T47D (cell line): ENCODE results near the gene PSMB7.

Source experiments
- DNase-seq, 2 experiments: peaks; one replicate each; pipeline versions ENCODE4 v3.0.0 to v3.0.0-alpha.2; 2011 to 2012; ENCODE audit warnings: low read depth in 1 of 2, low spot score in 1 of 2
- JUND ChIP-seq: IDR thresholded peaks from 2 replicates; pipeline ENCODE4 v1.6.1; 2012; ENCODE audit warnings: low read depth
- in situ Hi-C: cut with HindIII; loops from 2 replicates; pipeline ENCODE4 v1.10.0; 2016; ENCODE audit warnings: low sequenced_read_pairs, low pct_unique_long_range_greater_than_20kb

PSMB7 gene

DNA sequence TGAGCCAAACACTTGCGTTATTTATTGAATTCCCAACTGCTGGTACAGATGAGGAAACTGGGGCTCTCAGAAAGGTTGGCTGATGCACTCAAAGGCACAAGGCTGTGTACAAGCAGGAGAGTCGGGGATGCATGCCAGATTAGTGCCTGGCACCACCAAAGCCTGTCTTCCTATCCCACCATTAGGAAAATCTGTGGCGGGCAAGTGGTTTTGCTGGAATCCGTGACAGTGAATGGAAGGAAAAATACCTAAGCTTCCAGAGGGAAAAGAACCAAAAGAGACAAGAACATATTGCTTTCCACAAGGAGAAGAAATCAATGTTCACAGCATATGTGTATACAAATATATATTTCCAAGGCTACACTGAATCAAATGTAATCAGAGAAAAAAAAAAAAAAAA is 51.1 kb downstream of the PSMB7 start:
- TF ChIP-seq JUND, result no peak
- DNase-seq, result no peak
- in situ Hi-C loops, result no loop called here

DNA sequence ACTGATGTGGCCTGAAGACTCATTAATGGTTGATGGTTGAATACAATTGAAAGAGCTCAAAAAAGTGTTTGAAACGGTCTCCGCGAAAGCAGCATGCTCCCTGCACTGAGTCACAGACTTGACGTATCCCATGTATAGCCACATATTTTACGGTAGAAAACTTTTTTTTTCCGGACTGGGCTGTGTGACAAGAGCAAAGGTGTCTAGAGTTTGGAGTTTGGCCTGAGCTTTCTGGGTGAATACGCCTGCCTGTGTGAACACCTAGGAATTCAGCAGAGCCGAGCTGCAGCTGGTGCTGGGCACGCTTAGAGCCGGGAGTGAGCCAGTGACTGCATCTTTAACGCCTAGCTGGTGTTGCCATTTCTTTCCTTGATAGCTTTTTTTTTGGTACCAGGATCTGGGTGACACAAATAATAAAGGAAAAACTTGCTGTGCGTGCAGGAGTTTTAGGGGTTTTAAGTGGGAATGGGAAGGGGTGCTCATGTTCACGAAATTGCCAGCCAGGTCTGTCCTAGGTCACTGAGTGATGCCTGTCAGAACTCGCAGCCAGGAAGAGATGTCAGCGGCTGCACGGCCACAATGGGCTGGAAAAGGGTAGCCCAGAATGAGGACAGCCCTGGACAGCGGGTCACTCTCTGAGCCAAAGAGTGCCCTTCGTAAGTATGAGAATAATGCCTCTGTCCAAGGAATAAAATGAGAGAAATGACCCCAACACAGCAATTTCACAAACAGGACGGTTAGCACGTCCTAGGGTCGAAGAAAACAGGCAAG is 51.7 kb downstream of the PSMB7 start:
- TF ChIP-seq JUND, result no peak
- no peak for DNase-seq
- in situ Hi-C loops, result no loop called here

DNA sequence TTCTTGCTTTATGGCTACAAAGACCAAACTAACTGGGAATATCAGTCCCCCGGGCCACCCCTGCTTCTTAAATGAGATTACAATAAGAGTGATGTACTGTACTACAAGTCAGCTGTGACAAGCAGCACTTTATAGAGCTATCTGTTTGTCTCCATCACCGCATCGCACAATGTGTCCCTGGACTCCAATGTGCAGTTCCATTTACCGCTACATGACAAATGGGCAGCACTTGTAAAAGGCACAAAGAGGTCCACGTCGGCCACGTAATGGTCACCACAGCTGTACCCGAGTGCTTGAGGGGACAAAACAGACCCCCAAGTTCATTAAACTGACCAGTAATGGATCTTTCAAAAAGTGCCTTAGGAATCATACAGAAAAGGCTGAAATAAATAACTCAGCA is 54.1 kb downstream of the PSMB7 start:
- TF ChIP-seq JUND, result no peak

DNA sequence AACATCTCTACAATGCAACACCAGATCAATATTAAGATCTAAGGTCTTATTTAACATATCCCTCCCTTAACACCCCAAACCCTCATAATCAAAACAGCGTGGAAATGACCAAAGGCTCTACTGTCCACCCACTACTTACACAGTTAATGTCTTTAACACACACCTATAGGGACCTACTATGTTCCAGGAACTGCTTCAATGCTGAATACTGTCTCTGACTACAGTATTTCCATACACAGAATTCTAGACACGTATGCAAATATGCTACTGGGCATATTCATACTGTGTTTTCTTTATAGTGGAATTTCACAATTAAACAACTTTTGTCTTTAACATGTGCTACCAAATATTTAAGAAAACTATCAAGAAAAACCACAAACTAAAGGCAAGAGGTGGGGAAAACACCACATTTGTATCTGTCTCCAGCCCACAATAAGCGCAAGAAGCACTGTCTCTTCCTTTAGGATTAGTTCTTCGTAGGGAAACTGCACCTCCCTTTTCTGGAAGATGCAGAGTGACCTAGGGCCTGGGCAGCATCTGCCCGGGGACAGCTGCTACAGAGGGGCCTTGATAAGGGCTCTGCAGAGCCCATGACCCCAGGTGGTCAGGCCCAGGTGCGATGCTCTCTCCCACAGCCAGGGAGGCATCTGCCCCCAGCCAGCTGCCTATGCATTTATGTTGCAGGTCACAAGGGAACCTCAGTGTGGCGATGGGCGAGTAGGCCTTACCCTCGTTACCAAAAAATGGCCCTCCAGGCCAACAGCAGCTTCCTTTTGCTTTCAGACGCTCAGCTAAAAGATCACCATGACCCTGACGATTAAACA is 55.2 kb downstream of the PSMB7 start:
- in situ Hi-C loops, result no loop called here
- no peak for DNase-seq
- TF ChIP-seq JUND, result no peak

More for the DNA sequence above, 54.1 kb downstream of the PSMB7 start:
- in situ Hi-C loops, result no loop called here
- no peak for DNase-seq

DNA sequence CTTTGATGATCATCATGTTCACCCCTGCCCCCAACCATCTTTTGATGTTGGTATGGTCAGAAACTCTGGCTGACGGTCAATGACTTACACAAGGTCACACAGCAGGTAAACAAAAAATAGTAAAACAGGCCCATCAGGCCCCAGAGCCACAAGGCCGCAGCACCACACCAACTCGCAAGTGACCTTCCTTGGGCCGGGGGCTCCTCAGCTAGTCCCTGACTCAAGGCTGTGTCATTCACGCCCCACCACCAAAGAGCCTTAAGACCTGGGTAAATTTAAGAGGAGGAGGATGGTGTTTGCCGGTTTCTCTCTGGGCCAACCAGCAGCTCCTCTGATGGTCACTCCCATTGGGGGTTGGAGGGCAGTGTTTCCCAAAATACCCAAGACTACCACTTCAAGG is 55.8 kb downstream of the PSMB7 start:
- in situ Hi-C loops, result no loop called here
- no peak for TF ChIP-seq JUND
- DNase-seq, result no peak

DNA sequence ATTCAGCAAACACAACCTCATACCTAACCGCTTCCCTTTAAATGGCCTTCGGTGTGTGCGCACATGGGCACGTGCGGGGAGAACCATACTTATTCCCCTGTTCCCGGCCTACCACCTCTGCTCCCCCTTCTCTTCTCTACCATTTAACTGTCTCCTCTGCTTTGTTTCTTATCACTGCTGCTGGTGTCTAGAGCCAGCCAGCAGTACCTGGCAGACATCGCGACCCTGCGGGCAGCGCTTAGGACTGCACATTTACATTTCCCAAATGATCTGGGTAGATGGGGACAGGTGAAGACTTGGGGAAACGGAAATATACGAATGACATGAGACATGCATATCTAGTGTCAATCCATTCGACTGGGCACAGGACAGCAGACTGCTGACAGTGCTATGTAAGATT is 56.6 kb downstream of the PSMB7 start:
- in situ Hi-C loops, result no loop called here
- TF ChIP-seq JUND, result no peak

DNA sequence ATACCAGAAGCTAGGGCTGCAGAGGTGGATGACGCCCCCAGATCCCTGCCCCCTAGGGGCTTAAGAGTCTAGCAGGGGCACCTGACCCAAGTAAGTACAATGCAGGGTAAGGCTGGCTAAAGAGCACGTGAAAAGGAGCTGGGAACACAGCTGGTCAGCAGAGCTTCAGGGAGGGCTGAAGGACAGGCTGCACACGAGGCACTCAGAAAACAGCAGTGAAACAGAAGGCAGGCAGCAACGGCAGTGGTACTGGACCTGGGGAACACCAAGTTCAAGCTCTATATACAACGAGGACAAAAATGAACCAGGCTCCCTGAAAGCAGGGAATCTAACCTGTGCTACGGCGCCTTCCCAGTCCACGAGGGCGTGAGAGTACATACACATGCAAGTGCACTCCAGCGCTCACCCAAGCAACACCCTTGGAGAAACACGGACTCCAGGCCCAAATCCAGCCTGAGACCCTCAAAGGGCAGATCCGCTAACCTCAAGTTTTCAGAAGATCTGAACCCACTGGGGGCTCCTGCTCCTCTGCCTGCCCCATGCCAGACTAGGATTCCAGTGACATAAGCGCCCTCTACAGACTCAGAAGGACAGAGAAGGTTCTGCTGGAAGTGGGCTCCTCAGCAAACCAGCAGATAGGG is 57.4 kb downstream of the PSMB7 start:
- no peak for DNase-seq
- TF ChIP-seq JUND, result no peak
- in situ Hi-C loops, result no loop called here

More for the DNA sequence above, 56.6 kb downstream of the PSMB7 start:
- no peak for DNase-seq

DNA sequence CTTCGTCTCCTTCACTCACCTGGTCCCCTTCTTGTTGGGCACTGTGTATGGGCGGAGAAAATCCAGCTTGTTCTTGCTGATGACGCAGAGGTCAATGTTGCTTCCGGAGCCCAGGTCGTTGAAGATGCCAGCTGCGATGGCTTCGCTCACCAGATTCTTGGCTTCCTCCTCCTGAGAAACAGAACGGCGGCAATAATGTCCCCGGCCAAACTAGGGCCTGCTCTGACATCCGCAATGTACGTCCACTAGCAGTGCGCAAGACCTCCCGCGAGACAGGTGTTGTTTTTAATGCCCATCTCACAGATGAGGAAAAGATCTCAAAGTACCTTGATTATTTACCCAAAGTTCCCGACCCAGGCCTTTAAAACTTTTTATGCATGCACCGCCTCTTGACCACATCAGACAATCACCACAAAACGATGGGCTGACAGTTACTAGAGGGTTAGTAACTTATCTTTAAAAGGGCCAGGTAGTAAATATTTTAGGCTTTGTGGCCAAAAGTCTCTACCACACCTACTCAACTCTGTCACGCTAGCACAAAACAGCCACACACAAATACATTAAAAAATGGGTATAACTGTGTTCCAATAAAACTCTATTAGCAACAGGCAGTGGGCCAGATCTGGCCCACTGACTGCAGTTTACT is 58.4 kb downstream of the PSMB7 start:
- no peak for TF ChIP-seq JUND
- in situ Hi-C loops, result no loop called here
- DNase-seq, result no peak

DNA sequence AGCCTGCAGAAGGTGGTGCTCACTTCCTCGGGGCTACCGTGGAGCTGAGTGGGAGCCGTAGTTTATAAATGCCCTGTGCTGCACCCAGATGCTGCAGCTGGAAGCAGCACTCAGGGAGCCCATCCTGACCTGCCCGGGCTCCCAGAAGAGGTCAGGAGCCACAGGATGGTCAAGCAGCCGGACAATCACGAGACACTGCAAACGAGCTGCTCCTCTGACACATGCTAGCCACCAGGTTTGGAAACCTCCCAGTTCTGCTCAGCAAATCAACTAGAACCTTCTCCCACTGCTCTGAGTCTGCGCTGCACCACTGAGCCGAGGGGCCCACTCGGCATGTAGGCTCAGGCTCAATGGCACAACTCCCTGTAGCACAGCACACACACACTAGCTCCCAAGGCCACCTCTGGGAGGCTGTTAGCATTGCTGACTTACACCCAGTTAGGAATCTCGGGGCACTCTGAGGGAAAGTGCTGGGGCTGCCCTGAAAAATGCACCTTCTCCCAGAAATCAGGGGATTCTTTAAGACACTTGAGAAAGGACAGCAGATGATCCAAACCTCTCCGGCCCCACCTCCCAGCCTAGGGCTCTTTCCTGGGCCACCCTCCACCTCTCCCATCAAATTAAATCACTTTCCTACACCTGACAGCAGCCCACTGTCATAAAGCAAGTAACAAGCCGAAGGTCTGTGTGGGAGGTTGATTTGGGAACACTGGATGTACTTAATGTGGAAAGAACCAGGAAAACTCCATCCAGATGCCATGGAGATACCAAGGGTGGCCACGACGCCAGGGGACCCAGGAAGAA is 59.1 kb downstream of the PSMB7 start:
- TF ChIP-seq JUND, result no peak
- in situ Hi-C loops, result no loop called here
- DNase-seq, result no peak

DNA sequence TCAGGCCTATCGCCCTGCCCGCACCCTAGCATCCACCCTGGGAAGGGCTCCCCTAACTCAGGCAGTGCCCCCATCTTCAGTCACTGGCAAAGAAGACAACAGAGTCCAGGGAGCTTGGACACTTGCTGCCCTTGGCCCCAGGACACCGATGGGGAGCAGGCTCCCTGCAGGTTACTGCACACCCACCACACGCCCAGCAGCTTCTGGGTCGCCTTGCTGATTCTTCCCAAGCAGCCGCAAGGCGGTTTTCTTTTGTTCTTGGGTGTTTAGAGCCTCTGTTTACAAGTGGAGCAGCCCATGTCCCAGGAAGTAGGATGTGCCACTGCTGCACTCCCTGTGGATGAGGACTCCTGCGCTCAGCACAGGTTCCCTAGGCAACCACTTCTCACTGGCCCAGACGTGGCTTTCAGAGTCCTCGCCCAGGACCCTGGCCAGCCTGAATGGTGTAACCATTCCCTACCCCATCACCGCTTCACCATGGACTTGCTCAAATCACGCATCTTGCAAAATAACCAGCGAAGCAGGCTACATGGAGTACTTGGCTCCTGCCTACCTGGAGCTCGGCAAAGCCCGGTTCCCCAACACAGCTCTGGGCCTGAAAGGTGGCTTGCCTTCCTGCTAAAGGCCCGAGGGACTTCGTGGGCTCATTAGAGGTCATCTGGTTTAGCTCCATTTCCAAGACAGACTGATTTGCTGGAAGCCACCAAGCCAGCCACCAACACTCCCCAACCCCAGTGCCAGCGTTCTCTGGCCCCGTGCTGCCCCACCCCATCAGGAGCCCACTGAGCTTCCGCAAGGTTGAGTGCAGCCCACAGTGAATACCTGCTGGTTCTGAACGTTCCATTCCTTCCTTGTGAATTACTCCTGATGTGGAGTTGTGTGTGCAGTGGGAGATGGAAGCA is 60.0 kb downstream of the PSMB7 start:
- no peak for DNase-seq
- TF ChIP-seq JUND, result no peak
- in situ Hi-C loops, result no loop called here
